HepG2 (cell line): ENCODE measurements around the gene HTD2. TPM values are rescaled to one million over a fixed set of nuclear protein-coding genes. Genes with fewer than 3 reads are reported as not detected.

ENCODE experiments used
- ATAC-seq: fragments of 200-7000 bp; cut with Tn5 transposase; 3 replicates; pipeline ENCODE4 v1.9.1; 2020; ENCODE audit warnings: mild to moderate bottlenecking, moderate library complexity
- BruUV-seq: library from RNA; stranded (reverse); fragments of 400-500 nt; replicated peaks from 2 replicates; lab custom pipeline; 2021; lab: Mats Ljungman, UMichigan
- CTCF ChIA-PET: fragments of 300-600 bp; formaldehyde crosslinking; extraction: SDS; loops from one replicate; lab custom pipeline; 2021; ENCODE audit warnings: low total read pairs, inconsistent platforms, low intra/inter-chr PET ratio; lab: Yijun Ruan, JAX
- POLR2A ChIA-PET: fragments of 350-600 bp; sonication (Branson Sonifier 250); formaldehyde crosslinking; loops from one replicate; lab custom pipeline; 2020; ENCODE audit warnings: antibody characterized with exemption, inconsistent platforms; lab: Yijun Ruan, JAX
- DNase-seq: peaks from one replicate; pipeline ENCODE4 v3.0.0-alpha.2; 2015; ENCODE audit warnings: low spot score
- FAIRE-seq: peaks from 3 replicates; lab custom pipeline; 2011; peaks lifted over from hg19 to GRCh38; lab: Jason Lieb, UNC
- H2AFZ ChIP-seq: one replicate; pipeline ENCODE4 v1.6.1; 2011; ENCODE audit warnings: low read length, inconsistent platforms
- H3K27ac ChIP-seq: fragments of 300-600 bp; 3 replicates; pipeline ENCODE4 v1.8.0; 2011; ENCODE audit warnings: mixed run types, mild to moderate bottlenecking, mixed read lengths, low read length, inconsistent platforms; ENCODE audit not compliant: insufficient read depth; ENCODE audit errors: extremely low read length
- H3K27me3 ChIP-seq, 2 experiments: fragments of 200-600 bp in 1 of 2; 2 replicates in 1 of 2; 3 replicates in 1 of 2; pipeline versions ENCODE4 v1.6.0 to v1.8.0; 2011; ENCODE audit warnings: low read length in 2 of 2, mild to moderate bottlenecking in 2 of 2, moderate library complexity in 2 of 2, inconsistent platforms in 1 of 2; ENCODE audit not compliant: insufficient read depth in 2 of 2, control insufficient read depth in 1 of 2
- H3K36me3 ChIP-seq, 2 experiments: fragments of 200-600 bp in 1 of 2; replicated peaks in 1 of 2; 2 replicates in 1 of 2; 3 replicates in 1 of 2; pipeline versions ENCODE4 v1.5.1 to v1.8.0; 2011; ENCODE audit warnings: low read length in 2 of 2, inconsistent platforms in 1 of 2; ENCODE audit not compliant: insufficient read depth in 2 of 2, control insufficient read depth in 1 of 2
- H3K4me1 ChIP-seq: 2 replicates; pipeline ENCODE4 v1.5.1; 2012; ENCODE audit warnings: low read length, inconsistent platforms; ENCODE audit not compliant: insufficient read depth
- H3K4me2 ChIP-seq: 2 replicates; pipeline ENCODE4 v1.6.0; 2011; ENCODE audit warnings: low read depth, low read length, inconsistent platforms
- H3K4me3 ChIP-seq, 3 experiments: fragments of 200-600 bp in 1 of 3; sonication (generic), shearing (Covaris generic) in 1 of 3; replicated peaks in 1 of 3; 2 replicates each; pipeline ENCODE4 v1.5.1; 2011 to 2016; ENCODE audit warnings: low read length in 3 of 3, inconsistent platforms in 2 of 3, low read depth in 2 of 3, mild to moderate bottlenecking in 2 of 3, control low read depth in 1 of 3, mixed read lengths in 1 of 3; ENCODE audit not compliant: insufficient read depth in 1 of 3
- H3K79me2 ChIP-seq: one replicate; pipeline ENCODE4 v1.6.1; 2011; ENCODE audit warnings: low read length, inconsistent platforms; ENCODE audit not compliant: insufficient read depth
- H3K9ac ChIP-seq: 2 replicates; pipeline ENCODE4 v1.6.0; 2011; ENCODE audit warnings: mild to moderate bottlenecking, low read depth, low read length, inconsistent platforms; ENCODE audit not compliant: insufficient read depth
- H3K9me3 ChIP-seq: 2 replicates; pipeline ENCODE4 v1.5.1; 2012; ENCODE audit warnings: mild to moderate bottlenecking, low read length
- H4K20me1 ChIP-seq: 2 replicates; pipeline ENCODE4 v1.6.0; 2011; ENCODE audit warnings: inconsistent platforms, mild to moderate bottlenecking, low read length, moderate library complexity; ENCODE audit not compliant: insufficient read depth
- MIER2 ChIP-seq: IDR thresholded peaks from 2 replicates; pipeline ENCODE4 v1.6.1; 2016; ENCODE audit warnings: missing biosample characterization, missing genetic modification reagents
- PHF8 ChIP-seq: sonication (generic); formaldehyde crosslinking; IDR thresholded peaks from 2 replicates; pipeline ENCODE4 v1.5.0; 2020; ENCODE audit warnings: missing genetic modification reagents
- PLRG1 ChIP-seq: fragments of 450-650 bp; conservative IDR thresholded peaks from 2 replicates; pipeline ENCODE4 v1.6.1; 2016
- POLR2AphosphoS2 ChIP-seq: IDR thresholded peaks from 2 replicates; pipeline ENCODE4 v1.6.1; 2011; ENCODE audit warnings: low read depth, low read length, improper control_type of control experiment
- TEAD3 ChIP-seq: optimal IDR thresholded peaks from 2 replicates; pipeline ENCODE3; 2016; ENCODE audit warnings: borderline replicate concordance
- ZNF207 ChIP-seq: fragments of 450-650 bp; IDR thresholded peaks from 2 replicates; pipeline ENCODE4 v1.6.1; 2016; ENCODE audit warnings: antibody characterized with exemption, borderline replicate concordance
- ZNF263 ChIP-seq: sonication (generic); formaldehyde crosslinking; IDR thresholded peaks from 2 replicates; pipeline ENCODE4 v1.4.0; 2020; ENCODE audit warnings: missing genetic modification reagents
- ZNF274 ChIP-seq: sonication (generic); formaldehyde crosslinking; IDR thresholded peaks from 2 replicates; pipeline ENCODE4 v1.5.1; 2020; ENCODE audit warnings: mild to moderate bottlenecking, missing genetic modification reagents
- ZNF326 ChIP-seq: sonication (generic); formaldehyde crosslinking; IDR thresholded peaks from 2 replicates; pipeline ENCODE4 v1.4.0; 2020; ENCODE audit warnings: missing genetic modification reagents, borderline replicate concordance
- WGBS: methylation state at CpG from one replicate; pipeline ENCODE4 v1.1.6; 2017; ENCODE audit warnings: low lambda C conversion rate; 5-methylcytosine and 5-hydroxymethylcytosine counted together
- in situ Hi-C: cut with HindIII; loops from 2 replicates; pipeline ENCODE4 v1.10.0; 2017; ENCODE audit warnings: low pct_unique_long_range_greater_than_20kb; ENCODE audit not compliant: extremely low pct_ligation_motif_present
- intact Hi-C: fragments of 100-400 bp; cut with micrococcal nuclease; formaldehyde crosslinking; loops from one replicate; pipeline ENCODE4 v1.10.0; 2022; ENCODE audit not compliant: unreplicated experiment
- polyA plus RNA-seq, 8 experiments: library from polyadenylated mRNA; depleted of rRNA in 3 of 8; stranded (reverse) in 7 of 8; unstranded in 1 of 8; fragments of >200 nt; fragmentation: Illumina TruSeq in 4 of 8; extraction: Trizol in 4 of 8; gene quantifications; 2 replicates each; pipeline versions ENCODE4 v1.2.1 to v1.2.3, GENCODE V29; 2011 to 2016; ENCODE audit warnings: low read depth in 4 of 8, missing spikeins in 1 of 8, mixed read lengths in 1 of 8; ENCODE audit not compliant: insufficient read depth in 1 of 8
- total RNA-seq, 5 experiments: library from RNA; depleted of rRNA; stranded (reverse); fragments of >200 nt; fragmentation: Illumina TruSeq; extraction: Trizol; gene quantifications; 2 replicates each; pipeline ENCODE4 v1.2.3, GENCODE V29; 2016; ENCODE audit warnings: low read depth in 1 of 5
- TF ChIP-seq, protein P1 (sequence below): sonication (generic); formaldehyde crosslinking; IDR thresholded peaks from one replicate; pipeline ENCODE4 v1.5.1; 2020; ENCODE audit warnings: mild to moderate bottlenecking, missing genetic modification reagents; ENCODE audit errors: not compliant biosample characterization

HTD2 gene
- total and polyA plus RNA-seq, 2 of the 13 experiments (the other 11 are each of a cell fraction or from before 2014, with no cell fraction given): 8.6 to 13.7 TPM

DNA sequence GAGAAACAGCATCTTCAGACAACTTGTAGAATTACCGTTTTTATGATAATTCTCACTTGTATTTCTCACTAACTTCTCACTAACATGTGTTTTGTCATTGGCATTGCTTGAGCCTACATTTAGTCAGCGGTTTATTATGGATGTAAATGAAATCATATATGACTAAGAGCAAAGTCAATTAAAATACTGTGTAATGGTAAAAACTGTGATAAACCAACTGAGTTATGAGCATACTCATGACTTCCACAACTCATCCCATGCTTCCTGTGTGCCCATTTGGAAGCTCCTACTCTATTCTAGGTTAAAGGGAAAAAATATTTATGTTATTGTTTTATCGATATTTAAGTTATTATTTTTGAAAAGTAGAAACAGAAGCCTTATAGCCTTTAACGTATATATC is 39.1 kb downstream of the HTD2 start (continued):
- TF ChIP-seq, protein P1, sequence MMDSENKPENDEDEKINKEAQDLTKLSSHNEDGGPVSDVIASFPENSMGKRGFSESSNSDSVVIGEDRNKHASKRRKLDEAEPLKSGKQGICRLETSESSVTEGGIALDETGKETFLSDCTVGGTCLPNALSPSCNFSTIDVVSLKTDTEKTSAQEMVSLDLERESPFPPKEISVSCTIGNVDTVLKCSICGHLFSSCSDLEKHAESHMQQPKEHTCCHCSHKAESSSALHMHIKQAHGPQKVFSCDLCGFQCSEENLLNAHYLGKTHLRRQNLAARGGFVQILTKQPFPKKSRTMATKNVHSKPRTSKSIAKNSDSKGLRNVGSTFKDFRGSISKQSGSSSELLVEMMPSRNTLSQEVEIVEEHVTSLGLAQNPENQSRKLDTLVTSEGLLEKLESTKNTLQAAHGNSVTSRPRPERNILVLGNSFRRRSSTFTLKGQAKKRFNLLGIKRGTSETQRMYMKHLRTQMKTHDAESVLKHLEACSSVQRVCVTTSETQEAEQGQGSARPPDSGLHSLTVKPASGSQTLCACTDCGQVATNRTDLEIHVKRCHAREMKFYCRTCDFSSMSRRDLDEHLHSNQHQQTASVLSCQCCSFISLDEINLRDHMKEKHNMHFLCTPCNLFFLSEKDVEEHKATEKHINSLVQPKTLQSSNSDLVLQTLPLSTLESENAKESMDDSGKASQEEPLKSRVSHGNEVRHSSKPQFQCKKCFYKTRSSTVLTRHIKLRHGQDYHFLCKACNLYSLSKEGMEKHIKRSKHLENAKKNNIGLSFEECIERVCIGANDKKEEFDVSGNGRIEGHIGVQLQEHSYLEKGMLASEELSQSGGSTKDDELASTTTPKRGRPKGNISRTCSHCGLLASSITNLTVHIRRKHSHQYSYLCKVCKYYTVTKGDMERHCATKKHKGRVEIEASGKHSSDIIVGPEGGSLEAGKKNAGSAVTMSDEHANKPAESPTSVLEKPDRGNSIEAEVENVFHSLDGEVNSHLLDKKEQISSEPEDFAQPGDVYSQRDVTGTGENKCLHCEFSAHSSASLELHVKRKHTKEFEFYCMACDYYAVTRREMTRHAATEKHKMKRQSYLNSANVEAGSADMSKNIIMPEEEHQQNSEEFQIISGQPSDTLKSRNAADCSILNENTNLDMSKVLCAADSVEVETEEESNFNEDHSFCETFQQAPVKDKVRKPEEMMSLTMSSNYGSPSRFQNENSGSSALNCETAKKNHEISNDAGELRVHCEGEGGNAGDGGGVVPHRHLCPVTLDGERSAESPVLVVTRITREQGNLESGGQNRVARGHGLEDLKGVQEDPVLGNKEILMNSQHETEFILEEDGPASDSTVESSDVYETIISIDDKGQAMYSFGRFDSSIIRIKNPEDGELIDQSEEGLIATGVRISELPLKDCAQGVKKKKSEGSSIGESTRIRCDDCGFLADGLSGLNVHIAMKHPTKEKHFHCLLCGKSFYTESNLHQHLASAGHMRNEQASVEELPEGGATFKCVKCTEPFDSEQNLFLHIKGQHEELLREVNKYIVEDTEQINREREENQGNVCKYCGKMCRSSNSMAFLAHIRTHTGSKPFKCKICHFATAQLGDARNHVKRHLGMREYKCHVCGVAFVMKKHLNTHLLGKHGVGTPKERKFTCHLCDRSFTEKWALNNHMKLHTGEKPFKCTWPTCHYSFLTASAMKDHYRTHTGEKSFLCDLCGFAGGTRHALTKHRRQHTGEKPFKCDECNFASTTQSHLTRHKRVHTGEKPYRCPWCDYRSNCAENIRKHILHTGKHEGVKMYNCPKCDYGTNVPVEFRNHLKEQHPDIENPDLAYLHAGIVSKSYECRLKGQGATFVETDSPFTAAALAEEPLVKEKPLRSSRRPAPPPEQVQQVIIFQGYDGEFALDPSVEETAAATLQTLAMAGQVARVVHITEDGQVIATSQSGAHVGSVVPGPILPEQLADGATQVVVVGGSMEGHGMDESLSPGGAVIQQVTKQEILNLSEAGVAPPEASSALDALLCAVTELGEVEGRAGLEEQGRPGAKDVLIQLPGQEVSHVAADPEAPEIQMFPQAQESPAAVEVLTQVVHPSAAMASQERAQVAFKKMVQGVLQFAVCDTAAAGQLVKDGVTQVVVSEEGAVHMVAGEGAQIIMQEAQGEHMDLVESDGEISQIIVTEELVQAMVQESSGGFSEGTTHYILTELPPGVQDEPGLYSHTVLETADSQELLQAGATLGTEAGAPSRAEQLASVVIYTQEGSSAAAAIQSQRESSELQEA (CRISPR knock-in tag): no peak
- TF ChIP-seq MIER2 (CRISPR knock-in tag) (no peak), ZNF207 (no peak), ZNF274 (no peak), ZNF263 (CRISPR knock-in tag) (no peak)
- TF ChIP-seq, all 625 proteins: peak for 0

DNA sequence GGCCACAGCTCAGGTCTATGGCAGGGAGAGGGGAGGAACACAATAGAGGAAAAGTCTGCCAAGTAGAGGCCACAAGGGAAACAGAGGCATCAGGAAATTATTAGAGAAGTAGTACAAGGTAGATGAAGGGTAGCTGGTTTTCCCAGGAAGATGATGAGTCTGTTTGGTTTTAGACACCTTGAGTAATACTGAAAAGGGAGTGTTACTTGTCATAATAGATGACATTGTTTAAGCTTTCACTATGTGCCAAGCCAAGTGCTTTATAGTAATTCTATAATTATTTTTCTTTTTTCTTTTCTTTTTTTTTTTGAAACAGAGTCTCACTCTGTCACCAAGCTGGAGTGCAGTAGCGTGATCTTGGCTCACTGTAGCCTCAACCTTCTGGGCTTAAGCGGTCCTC is 40.0 kb downstream of the HTD2 start:
- ChIA-PET CTCF (no interaction called here), POLR2A (no interaction called here)
- Histone ChIP-seq H4K20me1 (no peaks in the 10 kb centered on the region; the same call in 1 of the 2 replicates), H3K4me2 (no peak overlapping the region), H3K79me2 (peaks cover 4% of the 10 kb centered on the region), H3K27me3 (no peaks in the 10 kb centered on the region), H2AFZ (no peak overlapping the region), H3K27ac (no peak overlapping the region), H3K36me3 (peaks cover under 1 to 1% of the 10 kb centered on the region in 2 experiments; a peak in 1 of 5 replicates), H3K4me1 (peaks cover 26% of the 10 kb centered on the region), H3K9ac (no peak overlapping the region), H3K9me3 (no peaks in the 10 kb centered on the region), H3K4me3 (no peak overlapping the region)
- no TSS peak for BruUV-seq
- FAIRE-seq (no peak), ATAC-seq (no peak), DNase-seq (no peak)
- 56% methylated on average over 2 of the region's 2 CpGs for WGBS
- in situ Hi-C loops: no loop called here
- intact Hi-C loops: no loop called here
- no peak for TF ChIP-seq PHF8 (CRISPR knock-in tag)
- no peak for TF ChIP-seq PLRG1
- no peak for TF ChIP-seq TEAD3 (CRISPR knock-in tag)
- no peak for TF ChIP-seq ZNF326
- no peak for TF ChIP-seq POLR2AphosphoS2
